Lower leg skin (tissue), 3 donors: ENCODE results near the gene ASTL.

ENCODE experiments used
- CTCF ChIP-seq, 3 donors: fragments of 450-650 bp; IDR thresholded peaks; one replicate each; pipeline ENCODE4 v1.5.1; 2016; ENCODE audit warnings: antibody characterized with exemption in 3 of 3, mild to moderate bottlenecking in 3 of 3, moderate library complexity in 2 of 3
- POLR2A ChIP-seq, 2 donors: fragments of 450-650 bp; IDR thresholded peaks; one replicate each; pipeline ENCODE4 v1.6.1; 2016 to 2017; ENCODE audit warnings: antibody characterized with exemption in 2 of 2, mild to moderate bottlenecking in 1 of 2, moderate library complexity in 1 of 2

DNA sequence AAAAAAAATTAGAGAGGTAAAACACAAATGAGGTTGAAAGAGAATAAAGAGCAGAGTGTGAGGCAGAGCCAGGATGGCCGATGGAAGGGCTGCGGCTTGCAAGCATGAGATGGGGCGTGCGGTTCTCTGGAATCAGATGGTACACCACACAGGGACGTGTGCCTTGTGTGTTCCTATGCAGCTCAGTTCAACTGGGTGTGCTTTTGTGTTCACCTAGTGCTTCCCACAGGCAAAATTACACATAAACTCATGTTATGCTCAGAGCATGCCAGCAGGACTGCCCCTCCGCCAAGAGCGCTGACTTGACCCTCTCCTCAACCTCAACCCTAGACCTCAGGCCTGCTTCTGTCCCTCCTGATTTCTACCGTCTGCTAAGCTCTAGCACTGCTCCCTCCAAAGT is 45.9 kb upstream of the ASTL start:
- no peak for TF ChIP-seq CTCF (IDR thresholded peaks at IDR 0.05)
- no peak for TF ChIP-seq POLR2A (IDR thresholded peaks at IDR 0.05)
